K562 (cell line): ENCODE data around the gene ZSCAN1. TPM values are rescaled to one million over a fixed set of nuclear protein-coding genes. Genes with fewer than 3 reads are reported as not detected.

Experiments
- ATAC-seq: fragments of 200-7000 bp; cut with Tn5 transposase; 3 replicates; pipeline ENCODE4 v1.9.1; 2020; ENCODE audit warnings: moderate library complexity
- BruUV-seq: library from RNA; stranded (reverse); fragments of 400-500 nt; replicated peaks from 2 replicates; lab custom pipeline; 2021; lab: Mats Ljungman, UMichigan
- CTCF ChIA-PET: fragments of 300-600 bp; formaldehyde crosslinking; extraction: SDS; loops from one replicate; lab custom pipeline; 2021; ENCODE audit warnings: low intra/inter-chr PET ratio; lab: Yijun Ruan, JAX
- POLR2A ChIA-PET: fragments of 300-600, 350-650 bp; sonication (Branson Sonifier 250); formaldehyde crosslinking; extraction: SDS; loops from one replicate; lab custom pipeline; 2021; ENCODE audit warnings: antibody characterized with exemption, inconsistent platforms; lab: Yijun Ruan, JAX
- DNase-seq, 4 experiments: peaks; one replicate each; pipeline versions ENCODE4 v3.0.0 to v3.0.0-alpha.2; 2011 to 2018; ENCODE audit warnings: low spot score in 3 of 4, mixed read lengths in 3 of 4; ENCODE audit errors: extremely low read depth in 1 of 4
- FAIRE-seq: peaks from 2 replicates; lab custom pipeline; 2011; peaks lifted over from hg19 to GRCh38; lab: Jason Lieb, UNC
- H2AFZ ChIP-seq: 2 replicates; pipeline ENCODE4 v1.6.0; 2011; ENCODE audit warnings: low read depth, low read length, control low read depth, inconsistent platforms
- H3K27ac ChIP-seq: fragments of 200-600 bp; 3 replicates; pipeline ENCODE4 v1.8.0; 2011; ENCODE audit warnings: low read depth, mild to moderate bottlenecking, control low read depth, inconsistent platforms, low read length, moderate library complexity, mixed read lengths; ENCODE audit errors: extremely low read depth
- H3K27me3 ChIP-seq, 2 experiments: fragments of 300-600 bp in 1 of 2; 2 replicates in 1 of 2; 3 replicates in 1 of 2; pipeline versions ENCODE4 v1.6.0 to v1.8.0; 2011; ENCODE audit warnings: inconsistent platforms in 2 of 2, low read length in 2 of 2, mild to moderate bottlenecking in 1 of 2, mixed read lengths in 1 of 2, moderate library complexity in 1 of 2; ENCODE audit not compliant: control insufficient read depth in 2 of 2, insufficient read depth in 2 of 2
- H3K36me3 ChIP-seq: fragments of 300-600 bp; 3 replicates; pipeline ENCODE4 v1.8.0; 2011; ENCODE audit warnings: mild to moderate bottlenecking, low read length, inconsistent platforms; ENCODE audit not compliant: control insufficient read depth, insufficient read depth
- H3K4me1 ChIP-seq, 2 experiments: fragments of 200-600 bp in 1 of 2; replicated peaks in 1 of 2; 2 replicates in 1 of 2; 3 replicates in 1 of 2; pipeline versions ENCODE4 v1.5.1 to v1.8.0; 2011; ENCODE audit warnings: inconsistent platforms in 2 of 2, low read length in 2 of 2, mild to moderate bottlenecking in 1 of 2, mixed read lengths in 1 of 2, moderate library complexity in 1 of 2; ENCODE audit not compliant: control insufficient read depth in 2 of 2, insufficient read depth in 2 of 2
- H3K4me2 ChIP-seq: 2 replicates; pipeline ENCODE4 v1.6.1; 2011; ENCODE audit warnings: low read length, control low read depth, inconsistent platforms, mixed read lengths; ENCODE audit not compliant: insufficient read depth
- H3K4me3 ChIP-seq: fragments of 200-600 bp; sonication (generic), shearing (Covaris generic); 2 replicates; pipeline ENCODE4 v1.5.1; 2016; ENCODE audit warnings: control low read depth, inconsistent platforms
- H3K79me2 ChIP-seq: fragments of 200-600 bp; 3 replicates; pipeline ENCODE4 v1.8.0; 2011; ENCODE audit warnings: low read length, inconsistent platforms; ENCODE audit not compliant: control insufficient read depth, insufficient read depth
- H3K9ac ChIP-seq, 2 experiments: 2 replicates each; pipeline versions ENCODE4 v1.6.0 to v1.6.1; 2011; ENCODE audit warnings: low read depth in 2 of 2, low read length in 2 of 2, control low read depth in 1 of 2, inconsistent platforms in 1 of 2, mild to moderate bottlenecking in 1 of 2, mixed read lengths in 1 of 2; ENCODE audit not compliant: insufficient read depth in 1 of 2
- H3K9me1 ChIP-seq: one replicate; pipeline ENCODE4 v1.6.0; 2011; ENCODE audit warnings: inconsistent platforms, mild to moderate bottlenecking, low read length, moderate library complexity; ENCODE audit not compliant: control insufficient read depth, insufficient read depth
- H3K9me3 ChIP-seq: replicated peaks from 2 replicates; pipeline ENCODE4 v1.5.1; 2011; ENCODE audit warnings: low read depth, low read length, inconsistent platforms; ENCODE audit not compliant: control insufficient read depth, insufficient read depth
- H4K20me1 ChIP-seq: replicated peaks from 2 replicates; pipeline ENCODE4 v1.6.1; 2011; ENCODE audit warnings: low read length, inconsistent platforms, mixed read lengths; ENCODE audit not compliant: control insufficient read depth, insufficient read depth
- ATF3 ChIP-seq, 2 experiments: fragments of 450-650 bp in 1 of 2; sonication (generic) in 1 of 2; formaldehyde crosslinking in 1 of 2; IDR thresholded peaks in 1 of 2; conservative IDR thresholded peaks in 1 of 2; 2 replicates each; pipeline versions ENCODE4 v1.6.1 to v1.8.1; 2016 to 2023; ENCODE audit warnings: mild to moderate bottlenecking in 2 of 2, moderate library complexity in 2 of 2, inconsistent platforms in 1 of 2, missing genetic modification reagents in 1 of 2
- COPS2 ChIP-seq: fragments of 450-650 bp; conservative IDR thresholded peaks from 2 replicates; pipeline ENCODE4 v1.6.1; 2016; ENCODE audit warnings: mild to moderate bottlenecking, moderate library complexity
- EZH2 ChIP-seq: IDR thresholded peaks from 2 replicates; pipeline ENCODE4 v1.6.1; 2012; ENCODE audit warnings: low read depth, mild to moderate bottlenecking, inconsistent platforms, low read length, borderline replicate concordance
- GTF2B ChIP-seq: IDR thresholded peaks from 2 replicates; pipeline ENCODE4 v1.6.1; 2011; ENCODE audit not compliant: insufficient read length; ENCODE audit errors: extremely low read depth
- GTF3C2 ChIP-seq: IDR thresholded peaks from 3 replicates; pipeline ENCODE4 v1.6.1; 2011; ENCODE audit warnings: borderline replicate concordance, mild to moderate bottlenecking, moderate library complexity; ENCODE audit not compliant: insufficient read length; ENCODE audit errors: extremely low read depth
- HMG20A ChIP-seq: fragments of 450-650 bp; formaldehyde crosslinking; conservative IDR thresholded peaks from 2 replicates; pipeline ENCODE4 v1.4.0; 2020; ENCODE audit warnings: mild to moderate bottlenecking, mixed read lengths
- KAT8 ChIP-seq: fragments of 450-650 bp; IDR thresholded peaks from 2 replicates; pipeline ENCODE4 v1.6.1; 2016; ENCODE audit warnings: low read depth, mild to moderate bottlenecking
- MTA3 ChIP-seq: fragments of 450-650 bp; formaldehyde crosslinking; IDR thresholded peaks from 2 replicates; pipeline ENCODE4 v1.6.1; 2017; ENCODE audit warnings: mild to moderate bottlenecking, borderline replicate concordance
- NUFIP1 ChIP-seq: fragments of 450-650 bp; IDR thresholded peaks from 2 replicates; pipeline ENCODE4 v1.6.1; 2018; ENCODE audit not compliant: partially characterized antibody
- RBM17 ChIP-seq: fragments of 200-400 bp; formaldehyde crosslinking; IDR thresholded peaks from 2 replicates; pipeline ENCODE4 v1.6.1; 2017; ENCODE audit warnings: low read depth, mild to moderate bottlenecking, low read length, borderline replicate concordance
- SETDB1 ChIP-seq: IDR thresholded peaks from one replicate; pipeline ENCODE4 v1.6.1; 2012; ENCODE audit warnings: low read length, control low read depth, inconsistent platforms
- SLC30A9 ChIP-seq: fragments of 250-450 bp; sonication (Bioruptor Pico); IDR thresholded peaks from 2 replicates; pipeline ENCODE4 v1.8.0; 2022; ENCODE audit warnings: mild to moderate bottlenecking, moderate library complexity
- SRSF7 ChIP-seq: fragments of 200-400 bp; formaldehyde crosslinking; optimal IDR thresholded peaks from 2 replicates; pipeline ENCODE3; 2017; ENCODE audit warnings: mild to moderate bottlenecking, low read depth, low read length
- ZFP1 ChIP-seq: fragments of 450-650 bp; formaldehyde crosslinking; IDR thresholded peaks from 2 replicates; pipeline ENCODE4 v1.4.0; 2020; ENCODE audit warnings: mild to moderate bottlenecking, mixed read lengths
- ZKSCAN3 ChIP-seq: fragments of 250-450 bp; sonication (Bioruptor Pico); IDR thresholded peaks from 2 replicates; pipeline ENCODE4 v1.4.0; 2020
- ZNF277 ChIP-seq: fragments of 250-450 bp; sonication (Bioruptor Pico); IDR thresholded peaks from 2 replicates; pipeline ENCODE4 v1.8.0; 2022; ENCODE audit warnings: inconsistent platforms, mild to moderate bottlenecking, moderate library complexity, borderline replicate concordance
- WGBS: fragments of 100-300 bp; shearing (Covaris generic); methylation state at CpG from one replicate; pipeline ENCODE4 v1.1.6; 2016; ENCODE audit warnings: low coverage, mixed read lengths; ENCODE audit not compliant: insufficient coverage; ENCODE audit errors: missing lambda C conversion rate; 5-methylcytosine and 5-hydroxymethylcytosine counted together
- in situ Hi-C: fragments of 300-500 bp; cut with MboI; formaldehyde crosslinking; loops from 4 replicates; pipeline ENCODE4 v1.15.0; 2018; ENCODE audit warnings: inconsistent platforms, mixed read lengths
- intact Hi-C: fragments of 100-400 bp; cut with micrococcal nuclease; formaldehyde crosslinking; loops from 2 replicates; pipeline ENCODE4 v1.14.2; 2022
- polyA plus RNA-seq, 8 experiments: library from polyadenylated mRNA; depleted of rRNA in 4 of 8; stranded (reverse) in 5 of 8; unstranded in 3 of 8; fragments of >200 nt; fragmentation: Nextera tagmentation in 2 of 8; fragmentation: Illumina TruSeq in 1 of 8; extraction: Ambion mirVana in 2 of 8; extraction: Trizol in 1 of 8; gene quantifications; 2 replicates each; pipeline versions ENCODE4 v1.2.1 to v1.2.3, GENCODE V29; 2011 to 2014; ENCODE audit warnings: inconsistent platforms in 1 of 8, missing spikeins in 1 of 8
- total RNA-seq, 7 experiments: library from RNA; depleted of rRNA in 6 of 7; stranded (reverse); fragments of >200 nt in 6 of 7; fragmentation: Illumina TruSeq in 2 of 7; extraction: Trizol in 2 of 7; gene quantifications; 2 replicates each; pipeline versions ENCODE4 v1.2.1 to v1.2.3, GENCODE V29; 2011 to 2021; ENCODE audit warnings: low replicate concordance in 1 of 7

Gene ZSCAN1
- total and polyA plus RNA-seq, 9 of the 15 experiments (the other 6 are each of a cell fraction or from before 2014, with no cell fraction given) = not detected

GRCh38 chr19:58044886-58045285, 11.1 kb downstream of the ZSCAN1 start:
- Histone ChIP-seq H3K27ac (no peak overlapping the region), H3K4me2 (peak overlapping the region; percentile 43), H3K9me1 (no peaks in the 10 kb centered on the region), H3K27me3 (peaks cover 0 to 10% of the 10 kb centered on the region in 2 experiments; a peak in 2 of 5 replicates), H3K4me1 (peaks cover 0 to 16% of the 10 kb centered on the region in 2 experiments; a peak in 2 of 5 replicates), H3K9ac (0 out of 4 replicates have a peak overlapping the region, but pooled peaks of 1 of the 2 experiments have one; percentile 17), H2AFZ (peak overlapping the region; percentile 33; the same call in 1 of the 2 replicates), H3K36me3 (no peaks in the 10 kb centered on the region), H3K79me2 (no peaks in the 10 kb centered on the region), H4K20me1 (no peaks in the 10 kb centered on the region), H3K9me3 (no peaks in the 10 kb centered on the region), H3K4me3 (0 out of 2 replicates have a peak overlapping the region, but pooled peaks have one; percentile 18)
- ChIA-PET CTCF (no interaction called here), POLR2A (interaction anchor here (0.6 to 0.8 kb wide), 2 partner anchors 17 to 138 kb away, joined by 3 read pairs; no protein-coding TSS in a partner anchor)
- in situ Hi-C loops = no loop called here
- intact Hi-C loops = no loop called here
- WGBS = 3% methylated on average over 26 of the region's 26 CpGs
- BruUV-seq = no TSS peak
- DNase-seq = peak in 1 of 4 experiments; percentile 20
- ATAC-seq = peak; percentile 49; the same call in 2 of the 3 replicates
- FAIRE-seq = no peak
- TF ChIP-seq SLC30A9 (no peak), NUFIP1 (no peak), SRSF7 (no peak), ZNF277 (no peak), GTF3C2 (no peak), ATF3 (IDR thresholded peaks at IDR 0.05) (no peak), ATF3 (CRISPR knock-in tag; conservative IDR thresholded peaks at IDR 0.05) (no peak), GTF2B (no peak), ZFP1 (no peak), EZH2 (no peak), RBM17 (no peak), ZKSCAN3 (CRISPR knock-in tag) (no peak), KAT8 (no peak), SETDB1 (no peak), MTA3 (no peak), COPS2 (no peak), HMG20A (CRISPR knock-in tag) (no peak)
